ENCODE measurements around the gene ORM2. TPM values are rescaled to one million over a fixed set of nuclear protein-coding genes. Genes with fewer than 3 reads are reported as not detected.

The ORM2 gene
- total RNA-seq, 1 experiment from 2014 or later: 0.59 TPM

DNA sequence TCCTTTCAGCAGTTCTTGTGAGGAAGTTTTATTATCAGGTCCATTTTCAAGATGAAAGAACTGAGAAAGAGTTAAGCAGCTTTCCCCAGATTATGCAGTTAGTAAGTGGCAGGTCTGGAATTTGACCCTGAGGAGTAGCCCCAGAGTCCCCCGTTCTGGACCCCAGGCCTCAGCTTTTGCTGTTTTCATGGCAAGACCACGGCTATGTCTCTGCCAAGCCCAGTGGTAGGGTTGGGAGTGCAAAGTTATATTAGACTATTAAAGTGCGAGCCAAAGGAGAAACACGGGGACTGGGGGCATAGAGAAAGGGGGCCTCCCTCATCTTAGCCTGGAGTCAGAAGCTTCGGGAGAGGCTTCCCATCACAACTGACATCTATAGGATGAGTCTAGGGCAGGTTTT lies 26.1 kb upstream of the ORM2 start:
- DNase-seq (ENCODE audit: low read depth, low spot score): no peak
- Histone ChIP-seq H3K36me3 (ENCODE audit: control insufficient read depth in 1 of 2, insufficient read depth in 2 of 2, low read length in 2 of 2) (no peaks in the 10 kb centered on the region), H2AFZ (ENCODE audit: low read depth, low read length, poor library complexity, severe bottlenecking) (no peak overlapping the region), H3K27ac (ENCODE audit: low read depth, low read length) (no peak overlapping the region), H3K9ac (ENCODE audit: low read length) (no peak overlapping the region), H3K4me1 (ENCODE audit: control insufficient read depth in 1 of 2, insufficient read depth in 2 of 2, low read length in 2 of 2) (peaks cover 0 to 3% of the 10 kb centered on the region in 2 experiments; a peak in 1 of 4 replicates), H3K27me3 (ENCODE audit: insufficient read depth, low read length) (no peaks in the 10 kb centered on the region), H3K79me2 (ENCODE audit: insufficient read depth, low read length) (no peaks in the 10 kb centered on the region), H3K4me2 (ENCODE audit: low read length) (no peak overlapping the region), H3K9me2 (ENCODE audit: insufficient read depth) (no peaks in the 10 kb centered on the region), H3K4me3 (replicated peaks in 1 of 2; ENCODE audit: low read depth in 1 of 2, low read length in 2 of 2) (no peak overlapping the region), H3K9me3 (ENCODE audit: control insufficient read depth in 1 of 2, insufficient read depth in 1 of 2, low read depth in 1 of 2, low read length in 2 of 2) (no peaks in the 10 kb centered on the region), H4K20me1 (ENCODE audit: insufficient read depth) (no peaks in the 10 kb centered on the region)
- ChIA-PET POLR2A (no interaction called here), RAD21 (ENCODE audit: low non-redundant PET in 1 of 2, low total read pairs in 2 of 2, uncharacterized antibody in 2 of 2, unreplicated experiment in 2 of 2) (interaction anchor here in 1 of 2 experiments (1.0 kb wide), 1 partner anchor 196 kb away, joined by 3 read pairs; no protein-coding TSS in a partner anchor), CTCF (interaction anchor here (1.4 kb wide), 1 partner anchor 221 kb away, joined by 5 read pairs; no protein-coding TSS in a partner anchor)
- ATAC-seq: no peak
- TF ChIP-seq CEBPB (IDR thresholded peaks at IDR 0.05; ENCODE audit: low read depth) (no peak), CBX3 (IDR thresholded peaks at IDR 0.05; ENCODE audit: low read depth) (no peak), EZH2 (IDR thresholded peaks at IDR 0.05) (no peak), YY1 (IDR thresholded peaks at IDR 0.05; ENCODE audit: extremely low read depth, insufficient replicate concordance, low read depth, low read length) (no peak), RAD21 (IDR thresholded peaks at IDR 0.05; ENCODE audit: low read depth) (no peak), POLR2A (IDR thresholded peaks at IDR 0.05; ENCODE audit: borderline replicate concordance, extremely low read depth, insufficient read depth, insufficient read length) (no peak), JUND (IDR thresholded peaks at IDR 0.05) (no peak), SIN3A (IDR thresholded peaks at IDR 0.05; ENCODE audit: low read depth) (no peak), POLR2AphosphoS5 (IDR thresholded peaks at IDR 0.05; ENCODE audit: low read depth, low read length) (no peak), FOSL1 (IDR thresholded peaks at IDR 0.05; ENCODE audit: low read depth) (no peak)
- TF ChIP-seq, protein P1, sequence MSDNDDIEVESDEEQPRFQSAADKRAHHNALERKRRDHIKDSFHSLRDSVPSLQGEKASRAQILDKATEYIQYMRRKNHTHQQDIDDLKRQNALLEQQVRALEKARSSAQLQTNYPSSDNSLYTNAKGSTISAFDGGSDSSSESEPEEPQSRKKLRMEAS (IDR thresholded peaks at IDR 0.05): no peak
- TF ChIP-seq, protein P2, sequence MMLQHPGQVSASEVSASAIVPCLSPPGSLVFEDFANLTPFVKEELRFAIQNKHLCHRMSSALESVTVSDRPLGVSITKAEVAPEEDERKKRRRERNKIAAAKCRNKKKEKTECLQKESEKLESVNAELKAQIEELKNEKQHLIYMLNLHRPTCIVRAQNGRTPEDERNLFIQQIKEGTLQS (IDR thresholded peaks at IDR 0.05): no peak
- BruUV-seq (replicated peaks): no TSS peak
- intact Hi-C loops (cut with micrococcal nuclease): no loop called here

DNA sequence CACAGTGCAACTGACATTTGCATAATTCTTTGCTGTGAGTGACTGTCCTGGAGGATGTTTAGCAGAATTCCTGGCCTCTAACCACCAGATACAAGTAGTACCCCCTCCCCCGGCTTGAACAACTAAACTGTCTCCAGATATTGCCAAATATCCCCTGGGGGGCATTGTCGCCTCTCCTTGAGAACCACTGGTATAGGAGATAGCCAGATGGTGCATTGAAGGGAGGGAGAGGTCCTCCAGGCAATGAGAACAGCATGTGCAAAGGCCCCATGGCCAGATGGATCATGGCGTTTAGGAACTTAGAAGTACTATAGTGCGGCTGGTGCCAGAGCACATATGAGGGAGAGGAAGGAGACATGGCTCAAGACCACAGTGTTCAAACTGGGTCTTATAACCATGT lies 25.7 kb upstream of the ORM2 start:
- no peak overlapping the region for H3K9ac ChIP-seq (ENCODE audit: low read length)
- no peaks in the 10 kb centered on the region for H3K27me3 ChIP-seq (ENCODE audit: insufficient read depth, low read length)
- H3K36me3 ChIP-seq (ENCODE audit: control insufficient read depth in 1 of 2, insufficient read depth in 2 of 2, low read length in 2 of 2): no peaks in the 10 kb centered on the region
- no peaks in the 10 kb centered on the region for H3K9me3 ChIP-seq (ENCODE audit: control insufficient read depth in 1 of 2, insufficient read depth in 1 of 2, low read depth in 1 of 2, low read length in 2 of 2)
- H3K9me2 ChIP-seq (ENCODE audit: insufficient read depth): no peaks in the 10 kb centered on the region
- no peaks in the 10 kb centered on the region for H4K20me1 ChIP-seq (ENCODE audit: insufficient read depth)
- H3K4me3 ChIP-seq (replicated peaks in 1 of 2; ENCODE audit: low read depth in 1 of 2, low read length in 2 of 2): no peak overlapping the region
- no peak overlapping the region for H3K4me2 ChIP-seq (ENCODE audit: low read length)
- ChIA-PET RAD21 (ENCODE audit: low non-redundant PET in 1 of 2, low total read pairs in 2 of 2, uncharacterized antibody in 2 of 2, unreplicated experiment in 2 of 2) (interaction anchor here in 1 of 2 experiments (1.0 kb wide), 1 partner anchor 196 kb away, joined by 3 read pairs; no protein-coding TSS in a partner anchor), CTCF (interaction anchor here (0.9 to 1.2 kb wide), 2 partner anchors 9 to 220 kb away, joined by 3 read pairs; no protein-coding TSS in a partner anchor), POLR2A (no interaction called here)
- H2AFZ ChIP-seq (ENCODE audit: low read depth, low read length, poor library complexity, severe bottlenecking): no peak overlapping the region
- BruUV-seq (replicated peaks): no TSS peak
- DNase-seq (ENCODE audit: low read depth, low spot score) (no peak), ATAC-seq (no peak)
- peaks cover 0 to 3% of the 10 kb centered on the region in 2 experiments; a peak in 1 of 4 replicates for H3K4me1 ChIP-seq (ENCODE audit: control insufficient read depth in 1 of 2, insufficient read depth in 2 of 2, low read length in 2 of 2)
- no peaks in the 10 kb centered on the region for H3K79me2 ChIP-seq (ENCODE audit: insufficient read depth, low read length)
- intact Hi-C loops (cut with micrococcal nuclease): no loop called here
- no peak overlapping the region for H3K27ac ChIP-seq (ENCODE audit: low read depth, low read length)
- TF ChIP-seq ZBTB33 (IDR thresholded peaks at IDR 0.05; ENCODE audit: extremely low read depth, insufficient replicate concordance, low read length) (no peak), SIN3A (IDR thresholded peaks at IDR 0.05; ENCODE audit: low read depth) (no peak), RAD21 (IDR thresholded peaks at IDR 0.05; ENCODE audit: low read depth) (no peak), POLR2A (IDR thresholded peaks at IDR 0.05; ENCODE audit: borderline replicate concordance, extremely low read depth, insufficient read depth, insufficient read length) (no peak), ELF1 (IDR thresholded peaks at IDR 0.05; ENCODE audit: borderline replicate concordance, low read depth) (no peak), CBX3 (IDR thresholded peaks at IDR 0.05; ENCODE audit: low read depth) (no peak)
- TF ChIP-seq, protein P3, sequence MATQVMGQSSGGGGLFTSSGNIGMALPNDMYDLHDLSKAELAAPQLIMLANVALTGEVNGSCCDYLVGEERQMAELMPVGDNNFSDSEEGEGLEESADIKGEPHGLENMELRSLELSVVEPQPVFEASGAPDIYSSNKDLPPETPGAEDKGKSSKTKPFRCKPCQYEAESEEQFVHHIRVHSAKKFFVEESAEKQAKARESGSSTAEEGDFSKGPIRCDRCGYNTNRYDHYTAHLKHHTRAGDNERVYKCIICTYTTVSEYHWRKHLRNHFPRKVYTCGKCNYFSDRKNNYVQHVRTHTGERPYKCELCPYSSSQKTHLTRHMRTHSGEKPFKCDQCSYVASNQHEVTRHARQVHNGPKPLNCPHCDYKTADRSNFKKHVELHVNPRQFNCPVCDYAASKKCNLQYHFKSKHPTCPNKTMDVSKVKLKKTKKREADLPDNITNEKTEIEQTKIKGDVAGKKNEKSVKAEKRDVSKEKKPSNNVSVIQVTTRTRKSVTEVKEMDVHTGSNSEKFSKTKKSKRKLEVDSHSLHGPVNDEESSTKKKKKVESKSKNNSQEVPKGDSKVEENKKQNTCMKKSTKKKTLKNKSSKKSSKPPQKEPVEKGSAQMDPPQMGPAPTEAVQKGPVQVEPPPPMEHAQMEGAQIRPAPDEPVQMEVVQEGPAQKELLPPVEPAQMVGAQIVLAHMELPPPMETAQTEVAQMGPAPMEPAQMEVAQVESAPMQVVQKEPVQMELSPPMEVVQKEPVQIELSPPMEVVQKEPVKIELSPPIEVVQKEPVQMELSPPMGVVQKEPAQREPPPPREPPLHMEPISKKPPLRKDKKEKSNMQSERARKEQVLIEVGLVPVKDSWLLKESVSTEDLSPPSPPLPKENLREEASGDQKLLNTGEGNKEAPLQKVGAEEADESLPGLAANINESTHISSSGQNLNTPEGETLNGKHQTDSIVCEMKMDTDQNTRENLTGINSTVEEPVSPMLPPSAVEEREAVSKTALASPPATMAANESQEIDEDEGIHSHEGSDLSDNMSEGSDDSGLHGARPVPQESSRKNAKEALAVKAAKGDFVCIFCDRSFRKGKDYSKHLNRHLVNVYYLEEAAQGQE (IDR thresholded peaks at IDR 0.05; ENCODE audit: low read depth): no peak
